ENCODE results near the gene PPEF2.
A peak's percentile ranks its signal among the peaks of the same experiment; 100 is the strongest.

- TF ChIP-seq, protein P1, sequence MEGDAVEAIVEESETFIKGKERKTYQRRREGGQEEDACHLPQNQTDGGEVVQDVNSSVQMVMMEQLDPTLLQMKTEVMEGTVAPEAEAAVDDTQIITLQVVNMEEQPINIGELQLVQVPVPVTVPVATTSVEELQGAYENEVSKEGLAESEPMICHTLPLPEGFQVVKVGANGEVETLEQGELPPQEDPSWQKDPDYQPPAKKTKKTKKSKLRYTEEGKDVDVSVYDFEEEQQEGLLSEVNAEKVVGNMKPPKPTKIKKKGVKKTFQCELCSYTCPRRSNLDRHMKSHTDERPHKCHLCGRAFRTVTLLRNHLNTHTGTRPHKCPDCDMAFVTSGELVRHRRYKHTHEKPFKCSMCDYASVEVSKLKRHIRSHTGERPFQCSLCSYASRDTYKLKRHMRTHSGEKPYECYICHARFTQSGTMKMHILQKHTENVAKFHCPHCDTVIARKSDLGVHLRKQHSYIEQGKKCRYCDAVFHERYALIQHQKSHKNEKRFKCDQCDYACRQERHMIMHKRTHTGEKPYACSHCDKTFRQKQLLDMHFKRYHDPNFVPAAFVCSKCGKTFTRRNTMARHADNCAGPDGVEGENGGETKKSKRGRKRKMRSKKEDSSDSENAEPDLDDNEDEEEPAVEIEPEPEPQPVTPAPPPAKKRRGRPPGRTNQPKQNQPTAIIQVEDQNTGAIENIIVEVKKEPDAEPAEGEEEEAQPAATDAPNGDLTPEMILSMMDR (IDR thresholded peaks at IDR 0.05) = no peak
- no peak for TF ChIP-seq POLR2A (IDR thresholded peaks at IDR 0.05)
- TF ChIP-seq POLR2AphosphoS5 (IDR thresholded peaks at IDR 0.05; ENCODE audit: insufficient read depth in 1 of 2, low read depth in 1 of 2) = peak in 1 of 2 donors; percentile 8
Observed at GRCh38 chr4:75844151-75844662, 58.0 kb downstream of the PPEF2 start.
